ENCODE results near the gene WIPF1.

- TF ChIP-seq CTCF (IDR thresholded peaks at IDR 0.05; ENCODE audit: low read depth, low read length) = no peak
- no peak for TF ChIP-seq EZH2phosphoT487 (IDR thresholded peaks at IDR 0.05; ENCODE audit: low read depth)
Observed at GRCh38 chr2:174563530-174564282, 33.9 kb downstream of the WIPF1 start.

Data from OCI-LY3 (cell line).